Measurements from ENCODE around the gene PTPN7.
"Not testable (repeated sequence)": the region's sequence is repeated elsewhere in the genome, so short reads cannot be mapped to it uniquely, and the experiment has no call there.

The PTPN7 gene

DNA sequence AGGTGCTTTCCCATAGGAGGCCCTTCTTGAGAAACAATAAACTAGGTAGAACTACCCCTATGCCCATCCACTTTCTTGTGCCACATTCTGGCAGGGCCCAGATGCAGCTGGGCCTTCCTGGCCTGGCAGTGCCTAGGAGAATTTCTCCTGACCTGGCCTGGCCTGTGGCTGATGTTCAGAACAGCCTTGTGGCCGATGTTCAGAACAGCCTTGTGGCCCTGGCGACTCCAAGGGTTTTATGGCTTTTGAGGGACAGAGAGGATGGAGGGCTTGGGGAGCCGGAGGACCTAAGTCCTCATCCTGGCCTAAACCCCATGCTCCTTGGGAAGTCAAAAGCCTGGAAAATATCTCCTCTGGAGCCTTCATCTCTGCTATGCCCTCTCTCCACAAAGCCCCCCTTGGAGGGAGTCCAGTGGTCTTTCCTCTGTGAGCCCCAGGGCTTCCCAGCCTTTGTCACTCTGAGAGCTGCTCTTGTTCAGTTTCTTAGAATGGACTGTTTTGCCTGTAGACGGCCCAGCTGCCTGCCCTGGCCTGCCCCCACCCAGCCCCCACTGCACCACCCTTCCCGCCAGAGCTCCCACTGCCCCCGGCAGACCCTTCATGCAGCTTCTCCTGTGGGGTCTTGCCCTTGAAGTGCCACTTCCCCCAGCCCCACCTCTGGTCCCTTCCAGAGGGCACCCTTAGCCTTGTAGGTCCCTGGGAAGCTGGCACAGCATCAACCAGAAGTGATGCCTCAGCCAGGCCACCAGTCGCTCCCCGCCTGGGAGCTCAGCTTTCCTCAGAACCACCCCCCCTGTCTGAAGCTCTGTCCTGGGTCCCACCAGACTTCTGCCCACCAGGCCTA lies 30.7 kb downstream of the PTPN7 start:
- no peak for DNase-seq (ENCODE audit: low read depth)

DNA sequence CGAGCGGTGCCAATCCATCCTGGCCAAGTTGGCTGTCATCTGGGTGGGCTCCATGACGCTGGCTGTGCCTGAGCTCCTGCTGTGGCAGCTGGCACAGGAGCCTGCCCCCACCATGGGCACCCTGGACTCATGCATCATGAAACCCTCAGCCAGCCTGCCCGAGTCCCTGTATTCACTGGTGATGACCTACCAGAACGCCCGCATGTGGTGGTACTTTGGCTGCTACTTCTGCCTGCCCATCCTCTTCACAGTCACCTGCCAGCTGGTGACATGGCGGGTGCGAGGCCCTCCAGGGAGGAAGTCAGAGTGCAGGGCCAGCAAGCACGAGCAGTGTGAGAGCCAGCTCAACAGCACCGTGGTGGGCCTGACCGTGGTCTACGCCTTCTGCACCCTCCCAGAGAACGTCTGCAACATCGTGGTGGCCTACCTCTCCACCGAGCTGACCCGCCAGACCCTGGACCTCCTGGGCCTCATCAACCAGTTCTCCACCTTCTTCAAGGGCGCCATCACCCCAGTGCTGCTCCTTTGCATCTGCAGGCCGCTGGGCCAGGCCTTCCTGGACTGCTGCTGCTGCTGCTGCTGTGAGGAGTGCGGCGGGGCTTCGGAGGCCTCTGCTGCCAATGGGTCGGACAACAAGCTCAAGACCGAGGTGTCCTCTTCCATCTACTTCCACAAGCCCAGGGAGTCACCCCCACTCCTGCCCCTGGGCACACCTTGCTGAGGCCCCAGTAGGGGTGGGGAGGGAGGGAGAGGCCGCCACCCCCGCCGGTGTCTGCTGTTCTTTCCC lies 32.4 kb downstream of the PTPN7 start:
- no peak for DNase-seq (ENCODE audit: low read depth)

DNA sequence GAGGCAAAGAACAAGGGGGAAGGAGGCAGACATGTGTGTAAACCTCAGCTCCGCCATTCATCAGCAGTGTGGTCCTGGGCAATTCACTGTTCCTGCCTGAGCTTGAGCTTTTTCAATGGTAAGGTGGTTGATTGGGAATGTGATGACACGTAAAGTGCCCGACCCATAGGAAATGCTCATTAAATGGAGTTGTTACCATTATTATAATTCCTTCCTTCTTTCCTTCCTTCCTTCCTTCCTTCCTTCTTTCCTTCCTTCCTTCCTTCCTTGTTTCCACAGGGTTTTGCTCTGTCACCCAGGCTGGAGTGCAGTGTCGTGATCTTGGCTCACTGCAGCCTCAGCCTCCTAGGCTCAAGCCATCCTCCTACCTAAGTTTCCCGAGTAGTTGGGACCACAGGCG lies 33.3 kb downstream of the PTPN7 start:
- no peak for DNase-seq (ENCODE audit: low read depth)

DNA sequence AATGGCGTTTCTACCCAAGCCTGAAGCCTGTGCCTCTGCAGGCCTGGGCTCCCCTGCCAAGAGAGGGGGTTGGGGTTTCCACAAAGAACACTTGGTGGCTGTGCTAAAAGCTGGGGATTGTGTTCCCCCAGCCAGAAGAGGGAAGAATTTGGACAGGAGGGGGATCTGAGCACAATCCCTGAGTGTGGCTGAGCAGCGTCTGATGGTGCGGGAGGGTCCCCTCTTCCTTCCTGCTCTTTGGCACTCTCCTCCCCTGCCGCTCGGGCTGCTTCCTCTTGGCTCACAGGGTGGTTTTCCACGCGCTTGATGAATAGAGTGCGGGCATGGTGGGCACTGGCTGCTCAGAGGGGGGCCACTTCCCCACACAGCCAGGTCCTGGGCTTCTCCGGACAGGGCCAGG lies 34.0 kb downstream of the PTPN7 start:
- no peak for DNase-seq (ENCODE audit: low read depth)

DNA sequence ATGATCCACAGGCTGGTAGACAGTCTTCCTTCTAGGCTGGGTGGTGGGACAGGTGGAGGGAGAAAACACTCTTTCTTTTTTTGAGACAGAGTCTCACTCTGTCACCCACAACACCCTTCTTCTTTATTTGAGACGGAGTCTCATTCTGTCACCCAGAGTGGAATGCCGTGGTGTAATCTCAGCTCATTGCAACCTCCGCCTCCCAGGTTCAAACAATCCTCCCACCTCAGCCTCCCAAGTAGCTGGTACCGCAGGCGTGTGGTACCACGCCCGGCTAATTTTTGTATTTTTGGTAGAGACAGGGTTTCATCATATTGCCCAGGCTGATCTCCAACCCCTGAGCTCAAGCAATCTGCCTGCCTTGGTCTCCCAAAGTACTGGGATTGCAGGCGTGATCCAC lies 34.8 kb downstream of the PTPN7 start:
- no peak for DNase-seq (ENCODE audit: low read depth)

DNA sequence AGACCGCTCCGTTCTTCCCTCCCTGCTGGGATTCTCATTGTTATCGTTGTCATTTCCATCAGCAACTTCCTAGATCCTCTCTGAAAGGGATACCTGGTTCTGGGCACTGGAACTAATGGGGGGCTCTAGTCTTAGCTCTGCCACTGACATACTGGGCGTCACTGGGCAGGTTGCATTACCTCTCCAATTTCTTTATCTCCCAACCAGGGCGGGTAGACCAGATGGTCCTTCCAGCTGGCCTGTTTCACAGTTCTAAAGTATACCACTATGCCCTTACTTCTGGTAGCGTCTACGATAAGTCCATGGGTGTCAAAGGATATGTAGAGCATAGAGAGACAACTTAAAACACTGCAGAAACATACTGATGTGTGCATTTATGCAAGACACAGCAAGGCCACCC lies 36.3 kb downstream of the PTPN7 start:
- DNase-seq (ENCODE audit: low read depth): no peak

DNA sequence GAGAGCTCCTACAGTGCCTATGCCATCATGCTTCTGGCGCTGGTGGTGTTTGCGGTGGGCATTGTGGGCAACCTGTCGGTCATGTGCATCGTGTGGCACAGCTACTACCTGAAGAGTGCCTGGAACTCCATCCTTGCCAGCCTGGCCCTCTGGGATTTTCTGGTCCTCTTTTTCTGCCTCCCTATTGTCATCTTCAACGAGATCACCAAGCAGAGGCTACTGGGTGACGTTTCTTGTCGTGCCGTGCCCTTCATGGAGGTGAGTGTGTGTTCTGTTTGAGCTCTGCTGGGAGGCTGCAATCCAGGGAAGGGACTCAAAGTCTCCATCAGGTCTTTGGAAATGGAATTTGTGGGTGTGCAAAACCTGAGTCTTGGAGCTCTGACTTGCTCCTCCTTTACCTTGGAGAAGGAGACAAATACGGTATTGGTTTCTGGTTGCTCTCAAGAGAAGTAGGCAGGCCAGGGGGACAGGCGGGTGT lies 37.0 kb downstream of the PTPN7 start:
- no peak for DNase-seq (ENCODE audit: low read depth)

DNA sequence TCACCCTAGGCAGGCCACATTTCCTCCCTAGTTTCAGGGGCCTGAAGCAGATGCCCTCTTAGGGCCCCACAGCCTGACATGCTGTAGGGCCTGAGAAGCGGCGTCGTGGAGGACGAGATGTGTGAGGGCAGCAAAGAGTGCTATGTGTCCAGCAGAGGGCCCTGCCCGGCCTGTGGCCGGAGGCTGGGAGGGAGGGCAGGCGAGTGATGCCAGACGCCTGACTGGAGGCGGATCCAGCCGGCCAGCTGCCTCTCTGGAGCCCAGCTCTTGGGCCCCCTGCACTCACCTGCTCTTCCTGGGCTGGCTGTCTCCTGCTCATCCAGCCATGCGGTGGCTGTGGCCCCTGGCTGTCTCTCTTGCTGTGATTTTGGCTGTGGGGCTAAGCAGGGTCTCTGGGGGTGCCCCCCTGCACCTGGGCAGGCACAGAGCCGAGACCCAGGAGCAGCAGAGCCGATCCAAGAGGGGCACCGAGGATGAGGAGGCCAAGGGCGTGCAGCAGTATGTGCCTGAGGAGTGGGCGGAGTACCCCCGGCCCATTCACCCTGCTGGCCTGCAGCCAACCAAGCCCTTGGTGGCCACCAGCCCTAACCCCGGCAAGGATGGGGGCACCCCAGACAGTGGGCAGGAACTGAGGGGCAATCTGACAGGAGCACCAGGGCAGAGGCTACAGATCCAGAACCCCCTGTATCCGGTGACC lies 37.6 kb downstream of the PTPN7 start, which contains the start of gene GPR37L1:
Gene GPR37L1, plus strand, starts transcription at position 279 of the 697 bp plus-strand sequence. Its CDS starts 47 bp downstream, at position 326.
- peak; percentile 68 for DNase-seq (ENCODE audit: low read depth)

DNA sequence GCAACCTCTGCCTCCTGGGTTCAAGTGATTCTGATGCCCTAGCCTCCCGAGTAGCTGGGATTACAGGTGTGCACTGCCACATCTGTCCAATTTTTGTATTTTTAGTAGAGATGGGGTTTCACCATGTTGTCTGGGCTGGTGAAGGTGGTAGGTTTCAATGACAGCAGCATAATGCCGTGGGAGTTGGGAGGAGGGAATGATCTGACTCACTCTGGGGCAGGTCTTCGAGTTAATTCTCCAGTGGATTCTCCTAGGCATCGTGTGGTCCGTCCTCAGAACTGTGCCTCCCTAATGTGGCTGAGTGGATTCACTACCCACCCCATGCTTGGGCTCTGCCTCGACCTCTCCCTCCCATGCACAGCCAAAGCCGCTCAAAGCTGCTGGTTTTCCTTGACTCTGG lies 39.4 kb downstream of the PTPN7 start:
- DNase-seq (ENCODE audit: low read depth): no peak

DNA sequence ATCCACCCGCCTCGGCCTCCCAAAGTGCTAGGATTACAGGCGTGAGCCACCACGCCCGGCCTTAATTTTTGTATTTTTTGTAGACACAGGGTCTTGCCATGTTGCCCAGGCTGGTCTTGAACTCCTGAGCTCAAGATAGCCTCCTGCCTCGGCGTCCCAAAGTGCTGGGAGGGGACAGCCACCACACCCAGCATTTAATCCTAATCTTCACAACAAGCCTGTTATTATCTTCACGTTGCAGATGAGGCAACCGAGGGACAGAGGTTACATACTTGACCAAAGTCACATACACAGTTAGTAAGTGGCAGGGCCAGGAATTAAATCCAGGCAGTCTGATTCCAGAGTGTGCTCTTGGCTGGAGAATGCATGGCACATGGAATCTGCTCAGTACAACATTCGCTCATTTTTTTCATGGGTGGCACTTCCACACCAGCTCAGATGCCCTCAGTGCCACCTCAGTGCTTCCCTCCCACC lies 42.5 kb downstream of the PTPN7 start:
- DNase-seq (ENCODE audit: low read depth): no peak

DNA sequence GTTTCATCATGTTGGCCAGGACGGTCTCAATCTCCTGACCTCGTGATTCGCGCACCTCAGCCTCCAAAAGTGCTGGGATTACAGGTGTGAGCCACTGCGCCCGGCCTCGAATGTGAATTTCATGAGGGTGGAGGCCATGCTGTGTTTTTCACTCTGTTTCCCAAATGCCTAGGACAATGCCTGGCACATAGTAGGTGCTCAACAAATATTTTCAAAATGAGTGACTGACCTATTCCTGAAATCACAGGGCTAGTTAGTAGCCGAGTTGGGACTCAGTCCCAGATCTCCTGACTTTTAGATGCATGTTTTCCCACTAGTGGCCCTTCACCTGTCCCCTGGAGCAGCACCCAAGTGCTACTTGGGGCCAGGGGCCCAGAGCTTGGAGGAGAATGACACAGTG lies 44.1 kb downstream of the PTPN7 start:
- DNase-seq (ENCODE audit: low read depth): no peak

DNA sequence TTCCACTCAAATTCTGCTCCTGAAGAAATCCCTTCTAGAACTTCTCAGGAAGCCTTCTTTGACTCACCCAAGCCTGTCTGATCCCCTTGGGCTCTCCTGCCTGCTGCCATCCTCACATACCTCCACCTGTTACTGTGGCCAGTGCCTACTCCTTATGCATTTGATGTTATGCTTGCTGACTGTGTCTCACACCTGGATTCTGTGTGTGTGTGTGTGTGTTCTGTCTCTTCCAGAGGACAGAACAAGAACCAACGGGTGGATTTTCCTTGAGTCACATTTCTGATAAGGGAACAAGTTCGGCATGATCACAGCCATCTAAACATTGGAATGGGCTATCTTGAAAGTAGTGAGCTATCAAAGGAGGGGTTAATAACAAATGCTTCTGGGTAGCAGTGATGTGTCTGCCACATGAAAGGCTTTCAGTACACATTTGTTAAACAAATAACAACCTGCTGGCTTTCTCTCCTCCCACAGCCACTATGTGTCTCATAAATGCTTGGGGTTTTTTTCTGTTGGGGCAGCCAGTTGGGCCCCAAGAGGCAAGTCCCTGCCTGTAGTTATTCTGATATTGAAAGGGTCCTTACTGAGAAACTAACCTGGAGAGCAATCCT lies 46.6 kb downstream of the PTPN7 start:
- no peak for DNase-seq (ENCODE audit: low read depth)

DNA sequence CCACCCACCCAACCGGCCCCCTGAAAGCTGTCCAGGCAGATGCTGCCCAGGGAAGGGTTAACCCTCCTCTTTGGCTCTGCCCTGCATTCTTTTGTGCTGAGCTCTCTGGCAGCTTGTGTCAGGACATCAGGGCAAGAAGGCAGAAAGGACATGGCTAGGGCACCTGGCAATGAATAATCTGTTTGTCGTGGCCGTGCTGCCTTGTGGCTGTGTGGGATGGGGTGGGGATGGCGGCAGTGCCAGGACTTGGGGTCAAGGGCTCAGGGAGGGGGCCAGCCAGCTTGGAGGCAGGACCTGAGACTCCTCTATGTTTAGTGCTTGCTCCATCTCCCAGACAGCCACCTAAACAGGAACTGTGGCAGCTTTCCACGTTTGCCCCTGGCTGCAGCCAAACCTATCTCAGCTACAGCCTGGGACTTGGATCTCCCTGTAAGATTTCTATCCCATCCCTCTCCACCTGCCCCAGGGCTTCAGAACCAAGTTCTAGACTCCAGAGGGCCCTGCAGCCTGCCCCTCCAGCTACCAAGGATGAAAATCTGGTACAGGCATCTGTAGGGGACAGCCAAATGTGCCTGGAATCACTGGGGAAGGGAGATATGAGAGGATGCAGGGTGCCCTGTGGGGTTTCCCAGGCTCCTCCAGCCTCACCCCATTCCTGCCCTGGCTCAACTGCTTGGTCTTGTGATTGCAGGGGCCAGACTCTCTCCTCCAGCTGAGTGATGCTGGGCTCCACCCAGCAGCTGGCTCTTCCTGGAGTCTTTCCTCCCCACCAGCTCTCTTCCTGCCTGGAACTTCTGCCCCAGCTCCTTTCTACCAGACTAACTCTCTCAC lies 47.3 kb downstream of the PTPN7 start:
- DNase-seq (ENCODE audit: low read depth): no peak

DNA sequence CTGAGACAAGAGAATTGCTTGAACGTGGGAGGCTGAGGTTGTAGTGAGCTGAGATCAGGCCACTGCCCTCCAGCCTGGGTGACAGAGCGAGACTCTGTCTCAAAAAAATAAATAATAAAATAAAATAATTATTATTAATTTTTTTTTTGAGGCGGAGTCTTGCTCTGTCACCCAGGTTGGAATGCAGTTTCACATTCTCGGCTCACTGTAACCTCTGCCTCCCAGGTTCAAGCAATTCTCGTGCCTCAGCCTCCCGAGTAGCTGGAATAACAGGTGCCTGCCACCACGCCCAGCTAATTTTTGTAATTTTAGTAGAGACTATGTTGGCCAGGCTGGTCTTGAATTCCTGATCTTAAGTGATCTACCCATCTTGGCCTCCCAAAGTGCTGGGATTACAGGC lies 48.8 kb downstream of the PTPN7 start:
- not testable (repeated sequence) for DNase-seq (ENCODE audit: low read depth)

DNA sequence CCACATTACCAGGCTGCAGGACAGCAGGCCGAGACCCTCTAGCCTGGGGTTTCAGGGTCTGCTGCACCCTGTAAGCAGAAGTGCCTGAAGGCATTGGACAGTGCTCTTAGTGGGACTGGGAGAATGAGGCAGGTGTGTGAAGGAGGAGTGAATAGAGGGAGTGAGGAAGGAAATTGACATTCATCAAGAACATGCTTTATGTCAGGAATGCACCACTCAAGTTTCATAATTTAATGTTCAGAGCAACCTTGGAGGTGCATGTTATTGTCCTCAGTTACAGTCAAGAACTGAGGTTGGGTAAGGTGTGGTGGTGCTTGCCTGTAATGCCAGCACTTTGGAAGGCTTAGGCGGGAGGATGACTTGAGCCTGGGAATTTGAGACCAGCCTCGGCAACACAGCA lies 49.4 kb downstream of the PTPN7 start:
- no peak for DNase-seq (ENCODE audit: low read depth)

DNA sequence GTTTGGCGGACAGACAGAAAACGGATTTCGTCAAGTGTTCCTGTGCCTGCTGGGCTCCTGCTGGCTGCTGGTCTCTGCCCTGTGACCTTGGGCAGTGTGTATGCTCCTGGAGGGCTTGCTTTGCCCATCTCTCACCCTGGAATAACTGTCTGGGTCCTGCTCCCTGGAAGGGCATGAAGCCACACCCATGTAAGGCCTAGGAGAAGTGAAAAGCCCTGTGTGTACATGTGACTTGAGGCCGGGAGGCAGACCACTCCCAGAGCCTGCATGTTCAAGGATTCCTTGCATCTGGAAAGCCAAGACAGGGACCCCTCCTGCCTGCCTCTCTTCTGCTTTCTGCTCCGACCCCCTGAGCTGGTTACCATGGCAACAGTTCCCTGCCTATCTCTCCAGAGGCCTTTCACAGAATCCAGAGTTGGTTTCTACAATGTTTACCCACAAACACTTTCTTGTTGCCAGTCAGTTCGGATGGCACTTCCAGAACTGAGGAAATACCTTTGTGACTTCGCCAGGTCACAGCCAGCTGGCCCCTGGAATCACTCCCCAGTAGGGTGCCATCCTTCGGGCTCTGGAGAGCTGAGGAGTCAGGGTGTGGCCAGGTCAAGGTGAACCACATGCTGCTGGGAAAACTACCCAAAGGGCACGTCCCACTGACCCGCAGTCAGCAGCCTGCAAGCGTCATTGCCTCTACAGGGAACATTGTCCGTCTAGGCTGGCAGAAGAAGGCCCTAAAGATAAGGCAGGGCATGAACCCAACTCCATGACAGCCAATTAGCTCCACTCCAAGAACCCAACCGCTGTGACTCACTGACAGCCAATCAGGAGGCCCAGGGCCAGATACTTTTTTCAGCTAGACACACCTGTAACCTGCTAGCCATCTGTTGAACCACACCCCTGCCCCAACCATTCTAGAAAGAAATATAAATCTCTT lies 52.3 kb downstream of the PTPN7 start:
- no peak for DNase-seq (ENCODE audit: low read depth)

DNA sequence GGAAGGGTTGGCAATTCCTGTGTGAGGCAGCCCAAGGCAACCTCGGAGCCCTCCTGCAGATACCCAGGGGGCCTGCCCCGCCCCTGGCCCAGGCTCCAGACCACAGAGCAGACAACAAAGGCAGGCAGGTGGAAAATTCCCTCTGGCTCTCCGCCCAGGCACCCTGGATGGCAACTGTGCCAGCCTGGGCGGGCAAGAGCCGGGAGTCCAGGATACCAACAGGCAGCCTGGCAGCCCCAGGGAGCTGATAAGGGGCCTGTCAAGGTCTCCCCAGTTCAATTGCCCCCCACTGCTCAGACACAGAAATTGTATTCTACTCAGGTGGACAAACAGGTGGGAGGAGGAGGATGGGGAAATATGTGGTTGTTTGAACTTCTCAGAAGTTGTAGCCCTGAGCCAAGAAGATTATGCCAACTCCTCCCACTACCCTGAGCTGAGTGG lies 53.1 kb downstream of the PTPN7 start:
- no peak for DNase-seq (ENCODE audit: low read depth)

DNA sequence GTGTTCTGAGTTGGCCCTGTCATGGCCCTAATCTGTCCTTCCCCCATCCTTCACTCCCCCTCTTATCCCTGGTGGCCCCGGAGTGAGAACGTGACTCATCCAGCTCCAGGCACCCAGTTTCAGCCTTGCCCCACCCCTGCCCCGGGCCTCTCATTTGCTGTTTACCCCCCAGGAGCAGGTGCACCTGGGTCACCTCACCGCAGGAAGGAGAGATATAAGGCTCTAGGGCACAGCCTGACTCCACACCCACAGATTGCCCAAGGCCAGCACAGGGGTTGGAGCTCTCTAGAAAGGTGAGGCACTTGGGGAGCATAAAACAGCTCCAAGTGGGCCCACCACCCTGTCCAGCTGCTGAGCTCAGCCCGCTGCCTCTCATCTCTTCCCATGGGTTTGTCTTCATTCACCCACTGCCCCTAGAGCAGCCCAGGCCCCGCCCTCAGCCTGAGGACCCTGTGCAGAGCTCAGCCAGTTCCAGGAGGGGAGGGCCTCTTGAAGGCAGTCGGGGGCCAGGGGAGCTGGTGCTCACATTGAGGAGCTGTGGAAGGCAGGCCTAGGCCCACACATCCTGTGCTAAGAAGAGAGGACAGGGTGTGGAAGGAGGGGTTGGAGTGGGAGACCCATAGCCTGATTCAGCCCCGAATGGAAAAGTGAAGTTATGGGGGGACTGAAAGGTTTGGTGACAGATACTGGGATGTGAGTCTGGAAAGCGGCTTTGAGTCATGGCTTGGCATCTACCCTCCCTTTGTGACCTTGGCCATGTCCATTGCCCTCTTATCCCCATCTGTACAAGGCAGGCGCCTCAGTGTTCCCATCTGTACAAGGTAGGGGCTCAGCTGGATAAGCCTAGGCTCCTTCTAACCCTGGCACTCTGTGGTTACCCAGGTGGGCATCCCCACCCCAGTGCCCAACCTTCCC lies 53.8 kb downstream of the PTPN7 start:
- DNase-seq (ENCODE audit: low read depth): no peak
